ENCODE measurements around the gene BRCA1. TPM values are rescaled to one million over a fixed set of nuclear protein-coding genes. Genes with fewer than 3 reads are reported as not detected.

Gene BRCA1
- polyA plus RNA-seq, 2 of the 4 experiments (the other 2 are of a cell fraction) = 41.0 to 71.8 TPM

- peak in 1 of 2 experiments; percentile 29 for DNase-seq (ENCODE audit: low read depth in 1 of 2, low spot score in 1 of 2)
- ChIA-PET CTCF (interaction anchor here (0.6 to 1.6 kb wide), 5 partner anchors 12 to 282 kb away, joined by 3 to 6 read pairs (median 4); no protein-coding TSS in a partner anchor), POLR2A (interaction anchor here (0.6 kb wide), 2 partner anchors 292 to 1016 kb away, joined by 3 to 4 read pairs; partner anchors contain the start of gene ZNF385C)
- H3K9me3 ChIP-seq = no peaks in the 10 kb centered on the region
- FAIRE-seq = no peak
- H3K4me1 ChIP-seq = peaks cover 20% of the 10 kb centered on the region; the same call in 2 of the 3 replicates
- peak; percentile 34 to 51; a peak in 3 of 6 replicates for ATAC-seq
- TF ChIP-seq HES2 (IDR thresholded peaks at IDR 0.05) = no peak
- no peak for TF ChIP-seq HDAC2 (IDR thresholded peaks at IDR 0.05)
- TF ChIP-seq RFX5 (IDR thresholded peaks at IDR 0.05) = no peak
- TF ChIP-seq GATA3 (IDR thresholded peaks at IDR 0.05; ENCODE audit: borderline replicate concordance) = peak; percentile 34; the same call in 1 of the 2 replicates
- TF ChIP-seq, protein P1, sequence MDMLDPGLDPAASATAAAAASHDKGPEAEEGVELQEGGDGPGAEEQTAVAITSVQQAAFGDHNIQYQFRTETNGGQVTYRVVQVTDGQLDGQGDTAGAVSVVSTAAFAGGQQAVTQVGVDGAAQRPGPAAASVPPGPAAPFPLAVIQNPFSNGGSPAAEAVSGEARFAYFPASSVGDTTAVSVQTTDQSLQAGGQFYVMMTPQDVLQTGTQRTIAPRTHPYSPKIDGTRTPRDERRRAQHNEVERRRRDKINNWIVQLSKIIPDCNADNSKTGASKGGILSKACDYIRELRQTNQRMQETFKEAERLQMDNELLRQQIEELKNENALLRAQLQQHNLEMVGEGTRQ (IDR thresholded peaks at IDR 0.05) = no peak
- TF ChIP-seq HEYL (CRISPR knock-in tag; IDR thresholded peaks at IDR 0.05) = no peak
- H3K4me3 ChIP-seq = no peak overlapping the region
- 42% methylated on average over 2 of the region's 2 CpGs for WGBS (ENCODE audit: missing lambda C conversion rate)
- H3K4me2 ChIP-seq = peak overlapping the region; percentile 28; the same call in 1 of the 3 replicates
- H3K27ac ChIP-seq = peak overlapping the region in 1 of 2 experiments; percentile 43; a peak in 1 of 6 replicates
Measured at GRCh38 chr17:43114151-43114552, 11.0 kb downstream of the BRCA1 start.

DNA sequence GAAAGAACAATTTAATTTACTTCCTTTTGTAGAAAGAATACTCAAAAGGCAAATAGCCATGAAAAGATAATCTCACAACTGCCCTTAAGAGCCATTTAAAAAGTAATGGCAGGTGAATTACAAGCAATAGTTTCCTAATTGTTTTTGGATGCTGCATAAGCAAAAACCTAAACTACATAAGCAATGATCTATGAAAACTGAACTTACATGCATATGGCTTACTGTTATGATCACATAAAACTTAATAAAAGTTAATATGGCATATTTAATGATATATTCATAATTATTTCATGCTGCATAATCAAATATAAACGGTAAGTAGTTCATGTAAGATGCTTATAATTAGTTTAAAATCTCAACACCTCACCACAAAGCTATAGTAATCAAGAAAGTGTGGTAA, 18.6 kb downstream of the BRCA1 start:
- Histone ChIP-seq H3K27ac (no peak overlapping the region), H3K4me3 (no peak overlapping the region), H3K4me2 (no peak overlapping the region), H3K4me1 (no peaks in the 10 kb centered on the region), H3K9me3 (no peaks in the 10 kb centered on the region)
- POLR2A ChIA-PET = no interaction called here
- CTCF ChIA-PET = no interaction called here
- DNase-seq (ENCODE audit: low read depth in 1 of 2, low spot score in 1 of 2) (no peak), ATAC-seq (no peak), FAIRE-seq (no peak)
- WGBS (ENCODE audit: missing lambda C conversion rate) = 80% methylated on average over 1 of the region's 1 CpG
- no peak for TF ChIP-seq ZNF302 (CRISPR knock-in tag; IDR thresholded peaks at IDR 0.05)
- TF ChIP-seq MAFK (IDR thresholded peaks at IDR 0.05; ENCODE audit: partially characterized antibody) = no peak
- TF ChIP-seq CTCF (IDR thresholded peaks at IDR 0.05) = no peak
- no peak for TF ChIP-seq CEBPB (IDR thresholded peaks at IDR 0.05)

DNA sequence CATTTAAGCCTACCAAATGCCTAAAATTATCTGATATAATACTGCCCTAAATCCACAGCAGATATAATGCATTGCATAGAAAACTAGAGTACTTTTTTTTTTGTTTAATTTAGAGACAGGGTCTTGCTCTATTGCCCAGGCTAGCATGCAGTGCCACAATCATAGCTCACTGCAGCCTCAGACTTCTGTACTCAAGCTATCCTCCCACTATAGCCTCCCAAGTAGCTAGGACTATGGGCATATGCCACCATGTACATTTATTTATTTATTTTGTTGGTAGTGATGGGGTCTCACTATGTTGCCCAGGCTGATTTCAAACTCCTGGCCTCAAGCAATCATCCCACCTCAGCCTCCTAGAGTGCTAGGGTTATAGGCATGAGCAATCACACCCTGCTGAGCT, 20.0 kb downstream of the BRCA1 start:
- TF ChIP-seq EHF (CRISPR knock-in tag; IDR thresholded peaks at IDR 0.05) = no peak
- TF ChIP-seq, protein P1 (IDR thresholded peaks at IDR 0.05) = no peak
- TF ChIP-seq, protein P2, sequence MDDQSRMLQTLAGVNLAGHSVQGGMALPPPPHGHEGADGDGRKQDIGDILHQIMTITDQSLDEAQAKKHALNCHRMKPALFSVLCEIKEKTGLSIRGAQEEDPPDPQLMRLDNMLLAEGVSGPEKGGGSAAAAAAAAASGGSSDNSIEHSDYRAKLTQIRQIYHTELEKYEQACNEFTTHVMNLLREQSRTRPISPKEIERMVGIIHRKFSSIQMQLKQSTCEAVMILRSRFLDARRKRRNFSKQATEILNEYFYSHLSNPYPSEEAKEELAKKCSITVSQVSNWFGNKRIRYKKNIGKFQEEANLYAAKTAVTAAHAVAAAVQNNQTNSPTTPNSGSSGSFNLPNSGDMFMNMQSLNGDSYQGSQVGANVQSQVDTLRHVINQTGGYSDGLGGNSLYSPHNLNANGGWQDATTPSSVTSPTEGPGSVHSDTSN (IDR thresholded peaks at IDR 0.05) = no peak
- no peak for TF ChIP-seq EP300 (IDR thresholded peaks at IDR 0.05)
- TF ChIP-seq MAFK (IDR thresholded peaks at IDR 0.05; ENCODE audit: partially characterized antibody) = no peak
- TF ChIP-seq, protein P3, sequence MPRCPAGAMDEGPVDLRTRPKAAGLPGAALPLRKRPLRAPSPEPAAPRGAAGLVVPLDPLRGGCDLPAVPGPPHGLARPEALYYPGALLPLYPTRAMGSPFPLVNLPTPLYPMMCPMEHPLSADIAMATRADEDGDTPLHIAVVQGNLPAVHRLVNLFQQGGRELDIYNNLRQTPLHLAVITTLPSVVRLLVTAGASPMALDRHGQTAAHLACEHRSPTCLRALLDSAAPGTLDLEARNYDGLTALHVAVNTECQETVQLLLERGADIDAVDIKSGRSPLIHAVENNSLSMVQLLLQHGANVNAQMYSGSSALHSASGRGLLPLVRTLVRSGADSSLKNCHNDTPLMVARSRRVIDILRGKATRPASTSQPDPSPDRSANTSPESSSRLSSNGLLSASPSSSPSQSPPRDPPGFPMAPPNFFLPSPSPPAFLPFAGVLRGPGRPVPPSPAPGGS (IDR thresholded peaks at IDR 0.05) = no peak
- no peak for TF ChIP-seq HEYL (CRISPR knock-in tag; IDR thresholded peaks at IDR 0.05)
- TF ChIP-seq MYC (IDR thresholded peaks at IDR 0.05; ENCODE audit: borderline replicate concordance, low read length) = no peak
- no peak for TF ChIP-seq FOSB (CRISPR knock-in tag; IDR thresholded peaks at IDR 0.05)
- TF ChIP-seq KDM5A (IDR thresholded peaks at IDR 0.05) = no peak
- FAIRE-seq = no peak
- no peaks in the 10 kb centered on the region for H3K9me3 ChIP-seq
- H3K4me1 ChIP-seq = no peaks in the 10 kb centered on the region
- ChIA-PET CTCF (interaction anchor here (0.8 to 1.9 kb wide), 3 partner anchors 10 to 48 kb away, joined by 3 to 5 read pairs (median 4); no protein-coding TSS in a partner anchor), POLR2A (no interaction called here)
- no peak overlapping the region for H3K4me3 ChIP-seq
- no peak overlapping the region for H3K4me2 ChIP-seq
- ATAC-seq = no peak
- no peak overlapping the region for H3K27ac ChIP-seq
- no peak for DNase-seq (ENCODE audit: low read depth in 1 of 2, low spot score in 1 of 2)
